K562 (cell line): Measurements from ENCODE around the gene CTNNBL1.

Source experiments
- TF ChIP-seq, protein P1 (sequence below), 2 experiments: fragments of 200-800 bp in 1 of 2; sonication (Bioruptor generic) in 1 of 2; sonication (generic) in 1 of 2; formaldehyde crosslinking in 1 of 2; IDR thresholded peaks in 1 of 2; conservative IDR thresholded peaks in 1 of 2; 2 replicates each; pipeline versions ENCODE4 v1.5.0 to v1.6.1; 2016 to 2020; ENCODE audit warnings: missing compliant biosample characterization in 1 of 2, missing genetic modification characterization in 1 of 2, missing genetic modification reagents in 1 of 2
- TF ChIP-seq, protein P2 (sequence below): fragments of 250-450 bp; sonication (Bioruptor Pico); IDR thresholded peaks from 2 replicates; pipeline ENCODE4 v1.5.0; 2020; ENCODE audit warnings: mild to moderate bottlenecking

DNA sequence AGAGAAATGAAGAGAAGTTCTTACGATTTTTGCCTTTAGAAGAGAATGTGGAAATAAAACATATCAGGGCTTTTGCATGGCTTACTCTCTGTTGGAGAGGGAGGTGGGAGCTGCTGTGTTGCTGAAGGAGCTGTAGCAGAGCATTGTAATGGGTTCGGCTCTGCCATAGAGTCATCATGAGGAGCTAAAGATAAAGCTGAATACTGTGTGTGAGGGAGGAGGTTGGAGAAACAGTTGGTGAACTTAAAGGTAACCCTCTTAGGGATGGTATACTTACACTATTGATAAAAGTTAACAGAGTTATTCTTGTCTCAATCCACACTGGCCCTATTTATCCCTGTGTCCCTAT, 34.8 kb downstream of the CTNNBL1 start:
- TF ChIP-seq, protein P1, sequence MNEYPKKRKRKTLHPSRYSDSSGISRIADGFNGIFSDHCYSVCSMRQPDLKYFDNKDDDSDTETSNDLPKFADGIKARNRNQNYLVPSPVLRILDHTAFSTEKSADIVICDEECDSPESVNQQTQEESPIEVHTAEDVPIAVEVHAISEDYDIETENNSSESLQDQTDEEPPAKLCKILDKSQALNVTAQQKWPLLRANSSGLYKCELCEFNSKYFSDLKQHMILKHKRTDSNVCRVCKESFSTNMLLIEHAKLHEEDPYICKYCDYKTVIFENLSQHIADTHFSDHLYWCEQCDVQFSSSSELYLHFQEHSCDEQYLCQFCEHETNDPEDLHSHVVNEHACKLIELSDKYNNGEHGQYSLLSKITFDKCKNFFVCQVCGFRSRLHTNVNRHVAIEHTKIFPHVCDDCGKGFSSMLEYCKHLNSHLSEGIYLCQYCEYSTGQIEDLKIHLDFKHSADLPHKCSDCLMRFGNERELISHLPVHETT (CRISPR knock-in tag; conservative IDR thresholded peaks at IDR 0.05 in 1 of 2, IDR thresholded peaks at IDR 0.05 in 1 of 2): no peak
- TF ChIP-seq, protein P2, sequence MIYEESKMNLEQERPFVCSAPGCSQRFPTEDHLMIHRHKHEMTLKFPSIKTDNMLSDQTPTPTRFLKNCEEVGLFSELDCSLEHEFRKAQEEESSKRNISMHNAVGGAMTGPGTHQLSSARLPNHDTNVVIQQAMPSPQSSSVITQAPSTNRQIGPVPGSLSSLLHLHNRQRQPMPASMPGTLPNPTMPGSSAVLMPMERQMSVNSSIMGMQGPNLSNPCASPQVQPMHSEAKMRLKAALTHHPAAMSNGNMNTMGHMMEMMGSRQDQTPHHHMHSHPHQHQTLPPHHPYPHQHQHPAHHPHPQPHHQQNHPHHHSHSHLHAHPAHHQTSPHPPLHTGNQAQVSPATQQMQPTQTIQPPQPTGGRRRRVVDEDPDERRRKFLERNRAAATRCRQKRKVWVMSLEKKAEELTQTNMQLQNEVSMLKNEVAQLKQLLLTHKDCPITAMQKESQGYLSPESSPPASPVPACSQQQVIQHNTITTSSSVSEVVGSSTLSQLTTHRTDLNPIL (CRISPR knock-in tag): no peak
